ENCODE measurements around the gene CHRM2.

DNA sequence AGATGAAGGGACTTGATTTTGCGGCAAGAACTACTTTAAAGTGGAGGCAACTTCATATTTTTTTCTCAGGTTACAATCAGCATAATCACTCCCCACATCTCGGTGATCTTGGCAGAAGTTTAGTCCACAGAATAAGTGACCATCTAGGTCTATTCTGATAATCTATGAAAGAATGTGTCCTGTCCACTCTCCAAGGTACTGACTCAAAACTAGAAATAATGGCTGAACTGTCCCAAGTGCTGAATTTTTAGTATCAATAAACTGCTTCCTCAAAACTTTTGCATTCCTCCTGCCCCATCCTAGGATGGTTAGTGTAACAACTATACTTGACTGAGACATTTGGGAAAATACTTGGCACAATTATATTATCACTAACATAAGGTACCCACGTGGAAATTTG is 10.9 kb upstream of the CHRM2 start:
- no peak for TF ChIP-seq EZH2 (IDR thresholded peaks at IDR 0.05; ENCODE audit: low read length)
- TF ChIP-seq, protein P1, sequence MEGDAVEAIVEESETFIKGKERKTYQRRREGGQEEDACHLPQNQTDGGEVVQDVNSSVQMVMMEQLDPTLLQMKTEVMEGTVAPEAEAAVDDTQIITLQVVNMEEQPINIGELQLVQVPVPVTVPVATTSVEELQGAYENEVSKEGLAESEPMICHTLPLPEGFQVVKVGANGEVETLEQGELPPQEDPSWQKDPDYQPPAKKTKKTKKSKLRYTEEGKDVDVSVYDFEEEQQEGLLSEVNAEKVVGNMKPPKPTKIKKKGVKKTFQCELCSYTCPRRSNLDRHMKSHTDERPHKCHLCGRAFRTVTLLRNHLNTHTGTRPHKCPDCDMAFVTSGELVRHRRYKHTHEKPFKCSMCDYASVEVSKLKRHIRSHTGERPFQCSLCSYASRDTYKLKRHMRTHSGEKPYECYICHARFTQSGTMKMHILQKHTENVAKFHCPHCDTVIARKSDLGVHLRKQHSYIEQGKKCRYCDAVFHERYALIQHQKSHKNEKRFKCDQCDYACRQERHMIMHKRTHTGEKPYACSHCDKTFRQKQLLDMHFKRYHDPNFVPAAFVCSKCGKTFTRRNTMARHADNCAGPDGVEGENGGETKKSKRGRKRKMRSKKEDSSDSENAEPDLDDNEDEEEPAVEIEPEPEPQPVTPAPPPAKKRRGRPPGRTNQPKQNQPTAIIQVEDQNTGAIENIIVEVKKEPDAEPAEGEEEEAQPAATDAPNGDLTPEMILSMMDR (optimal IDR thresholded peaks at IDR 0.05 in 1 of 3, IDR thresholded peaks at IDR 0.05 in 1 of 3, conservative IDR thresholded peaks at IDR 0.05 in 1 of 3; ENCODE audit: extremely low read depth in 1 of 3, insufficient read depth in 2 of 3, low read length in 3 of 3): no peak
